NCI-H510A (cell line): ENCODE results near the gene S1PR2.
"Not testable (repeated sequence)": the region's sequence is repeated elsewhere in the genome, so short reads cannot be mapped to it uniquely, and the experiment has no call there.

Experiments
- DNase-seq: peaks from one replicate; lab custom pipeline; 2025; lab: John Stamatoyannopoulos, UW

Gene S1PR2

DNA sequence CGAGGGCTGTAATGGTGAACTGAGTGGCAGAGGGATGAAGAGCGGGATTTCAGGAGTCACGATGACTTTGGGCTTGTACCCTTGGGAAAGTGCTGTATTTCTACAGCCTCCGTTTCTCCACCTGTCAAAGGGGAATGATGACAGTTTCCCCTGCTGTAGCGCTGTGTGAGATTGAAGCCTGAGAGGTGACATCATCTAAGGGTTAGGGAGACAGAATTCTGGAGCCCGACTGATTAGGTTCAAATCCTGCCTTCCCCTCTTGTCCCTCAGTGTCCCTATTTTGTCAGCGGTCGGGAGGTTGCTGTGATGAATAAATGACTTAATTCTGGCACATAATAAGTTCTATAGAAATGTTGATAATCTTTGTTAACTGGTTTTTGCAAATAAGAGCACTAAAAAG lies 21.6 kb upstream of the S1PR2 start:
- DNase-seq = no peak

DNA sequence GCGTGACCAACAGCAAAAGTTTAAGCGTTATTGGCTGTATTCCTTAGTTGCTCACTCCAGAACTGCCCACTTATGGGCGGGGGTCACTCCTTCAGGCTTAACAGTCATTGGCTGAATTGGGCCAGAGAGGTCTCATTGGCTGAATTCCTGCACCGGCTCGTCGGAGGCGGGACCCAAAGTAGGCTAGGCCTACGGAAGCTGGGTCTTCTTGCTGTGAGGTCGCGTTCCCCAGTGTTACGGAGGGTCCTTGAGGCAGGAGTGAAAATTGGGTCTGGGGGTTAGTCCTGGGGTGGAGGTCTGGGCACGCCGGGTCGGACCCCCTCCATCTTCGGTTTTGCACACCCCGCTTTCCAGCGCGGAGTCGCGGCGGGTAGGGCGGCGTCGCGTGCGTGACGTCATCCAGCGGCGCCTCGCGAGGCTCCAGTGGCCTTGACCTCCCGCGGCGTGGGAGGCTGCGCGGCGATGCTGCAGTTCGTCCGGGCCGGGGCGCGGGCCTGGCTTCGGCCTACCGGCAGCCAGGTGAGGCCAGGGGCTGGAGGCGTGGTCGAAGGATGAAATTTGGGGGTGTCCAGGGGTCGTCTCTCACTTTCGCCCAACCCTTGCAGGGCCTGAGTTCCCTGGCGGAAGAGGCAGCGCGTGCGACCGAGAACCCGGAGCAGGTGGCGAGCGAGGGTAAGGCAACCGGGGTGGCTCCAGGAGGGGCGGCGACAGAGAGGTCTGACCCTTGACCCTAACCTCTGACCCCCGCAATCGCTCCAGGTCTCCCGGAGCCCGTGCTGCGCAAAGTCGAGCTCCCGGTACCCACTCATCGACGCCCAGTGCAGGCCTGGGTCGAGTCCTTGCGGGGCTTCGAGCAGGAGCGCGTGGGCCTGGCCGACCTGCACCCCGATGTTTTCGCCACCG lies 20.9 kb upstream of the S1PR2 start, which contains the start of gene MRPL4:
Gene MRPL4, plus strand, starts transcription at position 423 of the 903 bp plus-strand sequence. Its CDS starts 40 bp downstream, at position 463.
- DNase-seq = peak; percentile 96

DNA sequence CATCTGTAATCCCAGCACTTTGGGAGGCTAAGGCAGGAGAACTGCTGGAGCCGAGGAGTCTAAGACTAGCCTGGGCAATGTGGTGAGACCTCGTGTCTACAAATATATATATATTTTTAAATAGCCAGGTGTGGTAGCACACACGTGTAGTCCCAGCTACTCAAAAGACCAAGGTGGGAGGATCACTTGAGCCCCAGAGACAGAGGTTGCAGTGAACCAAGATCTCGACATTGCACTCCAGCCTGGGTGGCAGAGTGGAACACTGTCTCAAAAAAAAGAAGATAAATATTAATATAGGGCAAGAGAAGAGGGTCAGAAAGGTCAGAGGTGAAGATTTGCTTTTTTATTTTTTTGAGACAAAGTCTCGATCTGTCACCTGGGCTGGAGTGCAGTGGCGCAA lies 15.4 kb upstream of the S1PR2 start:
- no peak for DNase-seq

DNA sequence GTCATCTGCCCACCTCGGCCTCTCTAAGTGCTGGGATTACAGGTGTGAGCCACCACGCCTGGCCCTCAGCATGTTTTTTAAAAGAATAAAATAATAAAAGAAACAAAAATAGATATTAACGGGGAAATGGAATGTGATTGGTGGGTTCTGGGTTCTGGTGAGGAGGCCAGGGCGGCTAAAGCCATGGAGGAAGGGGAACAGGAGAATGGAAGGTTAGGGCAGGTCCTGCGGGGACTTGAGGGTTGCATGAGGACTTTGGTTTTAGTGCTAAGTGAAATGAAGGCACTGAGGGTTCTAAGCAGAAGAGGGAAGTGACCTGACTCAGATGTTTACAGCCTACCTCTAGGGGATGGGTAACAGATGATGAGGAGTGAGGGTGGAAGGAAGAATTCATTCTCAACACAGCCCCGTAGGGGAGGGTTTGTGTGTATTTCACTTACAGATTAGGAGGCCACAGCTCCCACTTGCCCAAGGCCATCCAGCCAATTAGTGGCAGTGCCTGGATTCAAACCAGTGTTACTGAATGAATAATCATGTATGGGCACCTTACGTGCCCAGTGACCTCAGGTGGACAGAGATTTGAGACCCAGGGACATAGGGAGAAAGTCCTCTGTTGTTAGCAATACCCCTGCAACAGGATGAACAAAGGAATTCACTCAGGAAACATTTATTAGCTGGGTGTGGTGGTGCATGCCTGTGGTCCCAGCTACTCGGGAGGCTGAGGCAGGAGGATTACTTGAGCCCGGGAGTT lies 14.2 kb upstream of the S1PR2 start:
- no peak for DNase-seq

DNA sequence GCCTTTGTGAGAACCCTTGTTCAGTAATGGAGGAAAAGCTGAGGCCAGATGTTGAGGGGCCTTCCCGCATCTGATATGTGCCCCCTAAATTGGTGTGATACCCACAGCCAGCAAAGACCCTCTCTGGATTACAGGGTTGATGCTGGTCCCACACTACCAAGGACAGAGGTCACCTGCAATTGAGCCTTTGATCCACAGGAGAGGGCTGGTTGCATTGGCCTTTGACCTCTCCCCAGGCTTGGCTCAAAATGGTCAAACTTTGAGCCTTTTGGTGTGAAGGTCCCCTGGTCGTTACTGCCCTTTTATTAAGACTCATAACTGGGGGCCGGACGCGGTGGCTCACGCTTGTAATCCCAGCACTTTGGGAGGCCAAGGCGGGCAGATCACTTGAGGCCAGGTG lies 12.5 kb upstream of the S1PR2 start:
- no peak for DNase-seq

DNA sequence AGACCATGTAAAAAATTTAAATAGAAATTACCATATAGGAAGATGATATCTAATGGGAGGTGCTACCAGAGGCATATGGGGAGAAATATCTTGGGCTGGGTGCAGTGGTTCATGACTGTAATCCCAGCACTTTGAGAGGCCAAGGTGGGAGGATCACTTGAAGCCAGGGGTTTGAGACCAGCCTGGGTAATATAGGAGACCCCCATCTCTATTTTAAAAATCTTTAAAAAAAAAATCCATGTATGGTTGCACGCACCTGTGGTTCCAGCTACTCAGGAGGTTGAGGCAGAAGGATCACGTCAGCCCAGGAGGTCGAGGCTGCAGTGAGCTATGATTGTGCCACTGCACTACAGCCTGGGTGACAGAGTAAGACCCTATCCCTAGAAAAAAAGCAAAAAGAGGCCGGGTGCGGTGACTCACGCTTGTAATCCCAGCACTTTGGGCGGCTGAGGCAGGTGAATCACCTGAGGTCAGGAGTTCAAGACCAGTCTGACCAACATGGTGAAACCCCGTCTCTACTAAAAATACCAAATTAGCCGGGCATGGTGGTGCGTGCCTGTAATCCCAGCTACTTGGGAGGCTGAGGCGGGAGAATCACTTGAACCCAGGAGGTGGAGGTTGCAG lies 10.8 kb upstream of the S1PR2 start:
- DNase-seq = not testable (repeated sequence)

DNA sequence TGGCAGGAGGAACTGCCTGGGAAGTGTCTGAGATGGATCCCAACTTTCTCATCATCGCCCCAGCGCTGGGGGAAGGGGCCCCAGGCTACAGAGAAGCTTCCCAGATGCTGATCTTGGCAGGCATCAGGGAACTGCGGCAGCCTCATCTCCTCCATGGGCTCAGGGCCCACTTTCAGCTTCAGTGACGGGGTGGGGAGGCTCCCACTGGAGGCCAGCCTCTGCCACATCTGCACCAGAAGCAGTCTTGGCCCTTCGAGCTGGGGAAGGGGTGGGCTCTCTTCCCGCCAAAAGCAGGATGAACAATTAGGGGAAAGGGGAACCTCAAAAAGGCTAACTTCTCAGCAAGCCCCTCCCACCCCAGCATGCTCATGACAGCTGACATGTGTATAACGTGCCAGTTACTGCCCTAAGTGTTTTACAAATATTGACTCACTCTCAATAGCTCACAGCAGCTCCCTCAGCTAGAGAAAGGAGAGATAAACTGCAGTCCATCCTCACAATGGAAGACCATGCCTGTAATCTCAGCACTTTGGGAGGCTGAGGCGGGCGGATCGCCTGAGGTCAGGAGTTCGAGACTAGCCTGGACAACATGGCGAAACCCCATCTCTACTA lies 7.1 kb upstream of the S1PR2 start:
- DNase-seq = peak; percentile 89

DNA sequence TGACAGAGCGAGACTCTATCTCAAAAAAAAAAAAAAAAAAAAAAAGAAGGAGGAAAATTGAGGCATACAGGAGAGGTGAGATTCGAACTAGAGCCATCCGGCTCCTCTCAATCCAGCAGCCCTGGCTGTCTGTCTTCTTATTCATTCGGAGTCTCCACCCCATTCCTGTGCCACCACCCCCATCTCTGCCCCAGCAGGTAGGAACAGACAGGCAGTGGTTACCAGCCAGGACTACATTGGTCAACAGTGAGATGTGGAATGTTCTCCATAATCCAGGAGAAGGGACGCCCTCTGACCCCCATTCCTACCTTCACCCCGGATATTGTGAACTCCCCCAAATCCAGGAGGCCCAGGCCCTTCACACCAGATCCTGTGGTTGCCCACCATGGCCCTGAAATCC lies 6.6 kb upstream of the S1PR2 start:
- no peak for DNase-seq

DNA sequence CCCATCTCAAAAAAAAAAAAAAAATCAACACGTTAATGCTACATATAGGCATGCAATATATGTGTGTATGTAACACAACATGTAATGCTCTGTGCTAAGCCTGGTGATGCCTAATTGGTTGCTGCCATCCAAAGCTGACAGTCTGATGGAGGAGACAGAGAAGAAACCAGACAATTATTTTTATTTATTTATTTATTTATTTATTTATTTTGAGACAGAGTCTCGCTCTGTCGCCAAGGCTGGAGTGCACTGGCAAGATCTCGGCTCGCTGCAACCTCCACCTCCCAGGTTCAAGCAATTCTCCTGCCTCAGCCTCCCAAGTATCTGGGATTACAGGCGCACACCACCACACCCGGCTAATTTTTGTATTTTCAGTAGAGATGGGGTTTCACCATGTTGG lies 4.3 kb upstream of the S1PR2 start:
- DNase-seq = not testable (repeated sequence)

DNA sequence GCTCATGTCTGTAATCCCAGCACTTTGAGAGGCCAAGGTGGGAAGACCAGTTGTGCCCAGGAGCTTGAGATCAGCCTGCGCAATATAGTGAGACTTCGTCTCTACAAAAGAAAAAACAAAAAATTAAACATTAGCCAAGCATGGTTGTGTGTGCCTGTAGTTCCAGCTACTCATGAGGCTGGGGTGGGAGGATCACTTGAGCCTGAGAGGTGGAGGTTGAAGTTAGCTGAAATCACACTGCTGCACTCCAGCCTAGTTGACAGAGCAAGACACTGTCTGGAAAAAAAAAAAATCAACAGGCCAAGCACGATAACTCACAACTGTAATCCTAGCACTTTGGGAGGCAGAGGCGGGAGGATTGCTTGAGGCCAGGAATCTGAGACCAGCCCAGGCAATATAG lies 3.9 kb upstream of the S1PR2 start:
- DNase-seq = no peak

DNA sequence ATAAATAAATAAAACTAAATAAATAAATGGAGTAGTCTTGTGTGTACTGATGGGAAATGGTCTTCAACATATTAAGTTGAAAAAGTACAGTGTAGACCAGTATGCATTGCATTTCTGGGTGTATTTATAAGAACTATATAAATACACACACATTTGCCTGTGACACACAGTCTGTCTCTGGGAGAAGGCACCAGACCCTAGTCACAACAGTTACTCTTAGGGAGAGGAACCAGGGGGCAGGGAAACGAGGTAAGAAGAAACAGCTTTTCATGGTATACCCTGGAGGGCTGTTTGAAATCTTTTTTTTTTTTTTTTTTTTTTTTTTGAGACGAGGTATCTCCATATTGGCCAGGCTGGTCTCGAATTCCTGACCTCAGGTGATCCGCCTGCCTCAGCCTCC lies 2.8 kb upstream of the S1PR2 start:
- no peak for DNase-seq

DNA sequence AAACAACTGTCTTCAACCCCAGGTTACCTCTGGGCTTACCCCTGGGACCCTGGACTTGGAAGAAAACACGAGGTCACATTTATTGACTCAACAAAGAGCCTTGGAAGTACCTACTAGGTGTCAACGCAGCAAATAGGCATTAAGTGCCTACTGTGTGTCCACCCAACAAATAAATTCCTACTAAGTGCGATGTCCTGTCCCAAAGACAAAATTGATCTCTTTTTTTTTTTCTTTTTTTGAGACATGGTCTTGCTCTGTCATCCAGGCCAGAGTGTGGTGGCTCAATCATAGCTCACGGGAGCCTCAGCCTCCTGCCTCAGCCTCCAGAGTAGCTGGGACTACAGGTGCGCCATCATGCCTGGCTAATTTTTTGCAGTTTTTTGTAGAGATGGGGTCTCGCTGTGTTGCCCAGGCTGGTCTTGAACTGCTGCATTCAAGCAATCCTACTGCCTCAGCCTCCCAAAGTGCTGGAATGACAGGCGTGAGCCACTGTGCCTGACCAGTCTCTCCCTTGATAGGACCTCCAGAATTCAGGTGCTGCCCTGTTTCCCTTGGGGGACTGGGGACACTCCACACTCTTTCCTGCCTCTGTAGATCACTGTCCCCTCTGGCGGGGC lies 589 bp upstream of the S1PR2 start:
- no peak for DNase-seq

DNA sequence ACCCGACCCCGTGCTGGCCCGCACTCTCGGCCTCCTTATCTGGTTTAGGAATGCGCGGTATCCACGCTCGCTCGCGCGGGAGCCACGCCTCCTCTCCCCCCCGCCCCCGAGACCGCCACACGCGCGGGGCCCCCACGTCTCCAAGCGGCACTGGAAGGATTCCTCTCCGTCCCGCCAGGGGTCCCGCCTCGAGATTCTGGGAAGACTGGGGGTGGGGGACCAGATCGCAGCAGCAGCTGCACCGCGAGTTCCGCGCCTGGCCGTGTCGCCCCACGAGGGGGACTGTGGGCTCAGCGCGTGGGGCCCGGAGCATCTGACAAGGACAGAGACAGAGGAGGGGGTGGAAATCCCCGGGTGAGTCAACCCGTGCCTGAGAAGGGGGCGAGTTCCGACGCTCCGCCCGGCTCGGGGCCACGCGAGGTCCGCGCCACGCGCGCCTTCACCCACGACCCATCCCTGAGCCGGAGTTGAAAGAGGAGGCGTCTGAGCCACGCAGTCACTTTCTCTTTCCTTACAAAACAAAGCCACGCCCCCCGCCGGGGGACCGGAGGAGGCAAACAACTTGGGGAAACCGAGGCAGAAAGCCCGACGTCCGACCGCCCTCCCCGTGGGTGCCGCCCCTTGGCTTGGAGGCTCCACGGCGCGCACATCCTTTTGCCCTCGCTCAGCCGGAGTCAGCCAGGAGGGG lies 814 bp downstream of the S1PR2 start:
- DNase-seq = no peak

DNA sequence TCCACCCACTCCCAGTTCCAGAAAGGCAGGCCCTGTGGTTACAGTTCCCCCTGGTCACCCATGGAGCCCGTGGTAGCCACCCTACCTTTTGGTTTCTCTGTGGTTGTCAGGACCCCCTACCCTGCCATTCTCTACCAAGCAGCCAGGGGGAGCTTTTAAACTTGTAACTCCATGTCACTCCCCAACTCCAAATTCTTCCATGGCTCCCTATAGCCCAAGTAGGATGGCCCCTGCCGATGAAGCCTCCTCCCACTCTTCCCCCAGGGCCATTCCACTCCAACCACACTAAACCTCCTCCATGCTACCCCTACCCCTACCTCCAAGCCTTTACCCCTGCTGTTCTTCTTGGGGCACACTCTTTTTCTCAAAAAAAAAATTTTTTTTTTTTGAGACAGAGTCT lies 2.2 kb downstream of the S1PR2 start:
- DNase-seq = no peak

DNA sequence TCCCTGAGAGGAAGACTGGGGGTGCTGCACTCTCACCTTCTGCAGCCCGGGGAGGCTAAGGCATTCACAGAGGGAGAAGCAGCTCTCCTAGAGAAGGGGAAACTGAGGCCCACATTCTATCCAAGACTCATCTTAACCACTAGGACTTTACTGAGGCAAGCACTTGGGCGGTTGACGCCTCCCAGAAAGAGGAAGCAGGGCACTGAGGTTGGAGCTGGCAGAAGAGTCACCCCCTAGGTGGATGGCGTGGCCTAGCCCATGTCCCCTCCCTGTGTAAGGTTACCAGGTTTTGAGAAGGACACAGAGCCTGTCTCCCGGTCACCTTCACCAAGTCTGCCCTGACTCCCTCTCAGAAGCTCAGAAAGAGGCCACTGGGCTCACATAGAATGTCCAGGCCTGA lies 2.7 kb downstream of the S1PR2 start:
- no peak for DNase-seq

DNA sequence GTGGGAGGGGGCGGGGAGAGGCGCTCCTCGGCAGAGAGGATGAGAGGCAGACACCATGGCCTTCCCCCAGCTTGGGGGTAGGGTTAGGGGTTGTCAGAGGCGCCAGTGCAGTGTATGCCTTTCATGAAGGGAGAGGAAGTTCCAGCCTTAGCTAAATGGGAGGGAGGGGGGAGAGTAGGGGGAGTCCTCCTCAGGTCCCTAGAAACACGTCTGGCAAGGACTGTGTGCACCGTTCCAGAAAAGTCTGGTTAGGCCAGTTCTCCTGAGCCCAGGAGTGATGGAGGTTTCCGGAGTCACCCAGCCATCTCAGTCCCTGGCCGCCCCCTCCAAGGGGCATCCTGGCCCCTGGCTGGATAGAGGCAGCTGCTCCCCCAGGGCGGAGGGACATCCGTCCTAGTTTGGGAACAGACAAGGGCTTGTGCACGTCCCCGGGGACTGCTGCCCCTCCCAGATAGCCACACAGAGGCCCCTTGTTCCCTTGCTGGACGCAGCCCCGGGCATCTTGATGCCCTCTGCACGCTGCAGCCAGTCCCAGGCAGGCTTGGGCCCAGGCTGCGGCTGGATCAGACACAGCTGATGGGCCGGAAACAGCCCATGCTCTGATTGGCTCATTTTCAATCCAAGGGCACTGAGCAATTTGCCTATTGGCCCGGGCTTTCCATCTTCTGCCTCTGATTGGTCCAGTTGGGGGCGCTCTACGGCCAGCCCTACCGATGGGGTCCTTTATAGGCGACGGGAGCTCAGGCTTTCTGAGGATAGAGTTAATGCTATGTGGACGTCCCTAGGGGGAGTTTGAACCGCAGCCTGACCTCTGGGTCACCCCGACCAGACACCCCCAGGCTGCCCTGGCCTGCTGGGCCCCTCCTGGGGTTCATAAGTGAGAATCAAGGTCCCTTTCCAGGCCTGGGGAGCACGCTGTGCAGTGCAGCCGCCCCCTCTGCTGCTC lies 3.8 kb downstream of the S1PR2 start:
- no peak for DNase-seq

DNA sequence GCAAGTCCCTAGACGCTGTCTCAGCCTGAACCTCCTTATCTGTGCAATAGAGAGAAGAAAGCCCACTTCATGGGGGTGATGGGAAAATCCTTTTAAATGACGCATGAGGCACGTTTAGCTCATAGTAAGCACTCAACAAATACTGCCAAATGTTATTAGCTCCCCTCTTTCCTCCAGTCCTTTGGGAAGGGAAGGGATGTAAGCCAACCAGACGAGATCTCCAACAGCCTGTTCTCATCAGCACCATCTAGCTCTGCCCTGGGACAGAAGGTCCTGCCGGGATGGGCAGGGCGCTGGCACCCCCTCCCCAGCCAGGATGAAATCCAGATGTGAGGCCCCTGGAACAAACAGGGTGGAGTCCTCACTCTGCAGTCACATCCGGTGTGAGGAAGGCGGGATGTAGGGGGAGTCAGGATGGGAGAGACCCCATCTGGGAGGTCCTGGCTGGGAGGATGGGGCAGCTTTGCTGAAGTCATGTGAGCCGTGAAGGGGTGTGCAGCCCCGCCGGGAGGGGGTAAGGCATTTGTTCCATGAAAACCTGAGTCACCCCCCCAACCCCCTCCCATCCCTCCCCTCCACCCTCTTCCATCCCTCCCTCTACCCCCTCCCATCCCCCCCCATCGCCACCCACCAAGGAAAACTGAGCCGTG lies 4.6 kb downstream of the S1PR2 start:
- DNase-seq = no peak

DNA sequence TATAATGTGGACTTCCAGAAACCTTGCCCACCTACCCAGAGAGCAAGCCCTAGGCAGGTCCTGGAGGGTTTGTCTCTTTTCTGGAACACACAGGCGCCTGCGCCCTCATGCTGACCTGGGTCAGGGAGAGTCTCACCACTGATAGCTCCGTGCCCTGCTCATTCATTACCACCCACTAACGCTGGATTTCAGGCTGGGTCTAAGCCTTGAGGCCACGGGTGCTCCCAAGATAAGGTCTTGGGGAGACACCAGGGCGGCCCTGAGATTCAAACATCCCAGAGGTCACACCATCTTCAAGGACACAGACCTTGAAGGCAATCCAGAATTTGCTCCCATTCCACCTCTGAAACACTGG lies 5.1 kb downstream of the S1PR2 start:
- no peak for DNase-seq

DNA sequence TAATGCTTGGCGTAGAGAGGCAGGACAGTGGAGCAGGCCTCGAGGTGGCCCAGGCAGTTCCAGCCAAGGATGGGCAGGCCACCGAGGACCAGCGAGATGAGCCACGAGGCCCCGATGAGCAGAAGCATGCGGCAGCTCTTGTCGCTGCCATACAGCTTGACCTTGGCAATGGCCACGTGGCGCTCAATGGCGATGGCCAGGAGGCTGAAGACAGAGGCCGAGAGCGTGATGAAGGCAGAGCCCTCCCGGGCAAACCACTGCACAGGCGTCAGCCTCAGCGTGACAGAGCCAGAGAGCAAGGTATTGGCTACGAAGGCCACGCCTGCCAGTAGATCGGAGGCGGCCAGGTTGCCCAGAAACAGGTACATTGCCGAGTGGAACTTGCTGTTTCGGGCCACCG lies 6.8 kb downstream of the S1PR2 start:
- no peak for DNase-seq
